HepG2 (cell line): ENCODE results near the gene PREX1. TPM values are rescaled to one million over a fixed set of nuclear protein-coding genes. Genes with fewer than 3 reads are reported as not detected.

Experiments used
- DNMT1 ChIP-seq: sonication (generic); formaldehyde crosslinking; IDR thresholded peaks from 2 replicates; pipeline ENCODE4 v1.5.1; 2020; ENCODE audit warnings: mild to moderate bottlenecking, missing genetic modification reagents
- EP300 ChIP-seq, 3 experiments: sonication (generic) in 1 of 3; formaldehyde crosslinking in 1 of 3; IDR thresholded peaks; 2 replicates each; pipeline versions ENCODE4 v1.5.1 to v1.6.1; 2011 to 2020; ENCODE audit warnings: low read depth in 2 of 3, low read length in 2 of 3, borderline replicate concordance in 1 of 3, improper control_type of control experiment in 1 of 3, mild to moderate bottlenecking in 1 of 3, missing genetic modification reagents in 1 of 3, moderate library complexity in 1 of 3
- HNRNPL ChIP-seq: fragments of 200-400 bp; formaldehyde crosslinking; IDR thresholded peaks from 2 replicates; pipeline ENCODE4 v1.6.1; 2017; ENCODE audit warnings: mild to moderate bottlenecking, low read depth, low read length
- MAFK ChIP-seq, 2 experiments: IDR thresholded peaks in 1 of 2; conservative IDR thresholded peaks in 1 of 2; 2 replicates each; pipeline ENCODE4 v1.6.1; 2011; ENCODE audit warnings: improper control_type of control experiment in 2 of 2, low read length in 2 of 2
- PAF1 ChIP-seq: IDR thresholded peaks from 2 replicates; pipeline ENCODE4 v1.6.1; 2016; ENCODE audit warnings: missing genetic modification reagents, missing compliant biosample characterization
- PAX8 ChIP-seq: sonication (generic); formaldehyde crosslinking; IDR thresholded peaks from 2 replicates; pipeline ENCODE4 v1.8.0; 2022; ENCODE audit warnings: mild to moderate bottlenecking, missing genetic modification reagents, borderline replicate concordance
- PRMT3 ChIP-seq: sonication (generic); formaldehyde crosslinking; IDR thresholded peaks from 2 replicates; pipeline ENCODE4 v1.8.1; 2022; ENCODE audit warnings: low read depth, mild to moderate bottlenecking, moderate library complexity, missing genetic modification reagents, borderline replicate concordance
- RBFOX2 ChIP-seq: fragments of 200-400 bp; formaldehyde crosslinking; IDR thresholded peaks from 2 replicates; pipeline ENCODE4 v1.6.1; 2017; ENCODE audit warnings: low read depth, mild to moderate bottlenecking, low read length
- SMYD3 ChIP-seq: sonication (generic); formaldehyde crosslinking; IDR thresholded peaks from 2 replicates; pipeline ENCODE4 v1.8.1; 2023; ENCODE audit warnings: mild to moderate bottlenecking, missing genetic modification reagents
- SOX6 ChIP-seq, 2 experiments: fragments of 450-650 bp in 1 of 2; sonication (generic) in 1 of 2; formaldehyde crosslinking in 1 of 2; IDR thresholded peaks; 2 replicates each; pipeline versions ENCODE4 v1.4.0 to v1.6.1; 2017 to 2020; ENCODE audit warnings: antibody characterized with exemption in 1 of 2, mild to moderate bottlenecking in 1 of 2, missing genetic modification reagents in 1 of 2
- TBX2 ChIP-seq: sonication (generic); formaldehyde crosslinking; IDR thresholded peaks from 2 replicates; pipeline ENCODE4 v1.5.0; 2020; ENCODE audit warnings: missing genetic modification reagents, mild to moderate bottlenecking, borderline replicate concordance
- TOE1 ChIP-seq: sonication (generic); formaldehyde crosslinking; IDR thresholded peaks from 2 replicates; pipeline ENCODE4 v1.4.0; 2020; ENCODE audit warnings: mild to moderate bottlenecking, missing genetic modification reagents
- TRIM24 ChIP-seq: sonication (generic); formaldehyde crosslinking; IDR thresholded peaks from 2 replicates; pipeline ENCODE4 v1.8.0; 2022; ENCODE audit warnings: mild to moderate bottlenecking, missing genetic modification reagents
- WIZ ChIP-seq: sonication (generic); formaldehyde crosslinking; IDR thresholded peaks from 2 replicates; pipeline ENCODE4 v1.5.1; 2020; ENCODE audit warnings: mild to moderate bottlenecking, missing genetic modification reagents
- ZFP82 ChIP-seq: sonication (generic); formaldehyde crosslinking; IDR thresholded peaks from 2 replicates; pipeline ENCODE4 v1.5.1; 2020; ENCODE audit warnings: mild to moderate bottlenecking, missing genetic modification reagents, borderline replicate concordance
- ZNF124 ChIP-seq: sonication (generic); formaldehyde crosslinking; IDR thresholded peaks from 2 replicates; pipeline ENCODE4 v1.4.0; 2020; ENCODE audit warnings: missing genetic modification reagents
- ZNF335 ChIP-seq: sonication (generic); formaldehyde crosslinking; IDR thresholded peaks from 2 replicates; pipeline ENCODE4 v1.4.0; 2020; ENCODE audit warnings: missing genetic modification reagents
- ZNF616 ChIP-seq: sonication (generic); formaldehyde crosslinking; IDR thresholded peaks from 2 replicates; pipeline ENCODE4 v1.5.0; 2020; ENCODE audit warnings: low read depth, mild to moderate bottlenecking, missing genetic modification reagents
- ZNF674 ChIP-seq: sonication (generic); formaldehyde crosslinking; IDR thresholded peaks from 2 replicates; pipeline ENCODE4 v1.5.0; 2020; ENCODE audit warnings: low read depth, mild to moderate bottlenecking, missing genetic modification reagents
- ZNF75D ChIP-seq: sonication (generic); formaldehyde crosslinking; IDR thresholded peaks from 2 replicates; pipeline ENCODE4 v1.8.1; 2023; ENCODE audit warnings: missing genetic modification reagents, mild to moderate bottlenecking, borderline replicate concordance
- ZNF788 ChIP-seq: sonication (generic); formaldehyde crosslinking; IDR thresholded peaks from 2 replicates; pipeline ENCODE4 v1.5.0; 2020; ENCODE audit warnings: mild to moderate bottlenecking, missing genetic modification reagents, borderline replicate concordance
- polyA plus RNA-seq, 8 experiments: library from polyadenylated mRNA; depleted of rRNA in 3 of 8; stranded (reverse) in 7 of 8; unstranded in 1 of 8; fragments of >200 nt; fragmentation: Illumina TruSeq in 4 of 8; extraction: Trizol in 4 of 8; gene quantifications; 2 replicates each; pipeline versions ENCODE4 v1.2.1 to v1.2.3, GENCODE V29; 2011 to 2016; ENCODE audit warnings: low read depth in 4 of 8, missing spikeins in 1 of 8, mixed read lengths in 1 of 8; ENCODE audit not compliant: insufficient read depth in 1 of 8
- total RNA-seq, 5 experiments: library from RNA; depleted of rRNA; stranded (reverse); fragments of >200 nt; fragmentation: Illumina TruSeq; extraction: Trizol; gene quantifications; 2 replicates each; pipeline ENCODE4 v1.2.3, GENCODE V29; 2016; ENCODE audit warnings: low read depth in 1 of 5
- TF ChIP-seq, protein P1 (sequence below): sonication (generic); formaldehyde crosslinking; IDR thresholded peaks from 2 replicates; pipeline ENCODE4 v1.4.0; 2020; ENCODE audit warnings: missing genetic modification reagents
- TF ChIP-seq, protein P2 (sequence below): sonication (generic); formaldehyde crosslinking; IDR thresholded peaks from 2 replicates; pipeline ENCODE4 v1.4.0; 2020; ENCODE audit warnings: mild to moderate bottlenecking, missing genetic modification reagents
- TF ChIP-seq, protein P3 (sequence below): sonication (generic); formaldehyde crosslinking; IDR thresholded peaks from 2 replicates; pipeline ENCODE4 v1.5.0; 2020; ENCODE audit warnings: mild to moderate bottlenecking, low read depth, missing genetic modification reagents, borderline replicate concordance
- TF ChIP-seq, protein P4 (sequence below): sonication (generic); formaldehyde crosslinking; IDR thresholded peaks from 2 replicates; pipeline ENCODE4 v1.5.1; 2020; ENCODE audit warnings: missing genetic modification reagents, mild to moderate bottlenecking, borderline replicate concordance

PREX1 gene
- total and polyA plus RNA-seq, 2 of the 13 experiments (the other 11 are each of a cell fraction or from before 2014, with no cell fraction given) = 0.02 to 0.04 TPM

DNA sequence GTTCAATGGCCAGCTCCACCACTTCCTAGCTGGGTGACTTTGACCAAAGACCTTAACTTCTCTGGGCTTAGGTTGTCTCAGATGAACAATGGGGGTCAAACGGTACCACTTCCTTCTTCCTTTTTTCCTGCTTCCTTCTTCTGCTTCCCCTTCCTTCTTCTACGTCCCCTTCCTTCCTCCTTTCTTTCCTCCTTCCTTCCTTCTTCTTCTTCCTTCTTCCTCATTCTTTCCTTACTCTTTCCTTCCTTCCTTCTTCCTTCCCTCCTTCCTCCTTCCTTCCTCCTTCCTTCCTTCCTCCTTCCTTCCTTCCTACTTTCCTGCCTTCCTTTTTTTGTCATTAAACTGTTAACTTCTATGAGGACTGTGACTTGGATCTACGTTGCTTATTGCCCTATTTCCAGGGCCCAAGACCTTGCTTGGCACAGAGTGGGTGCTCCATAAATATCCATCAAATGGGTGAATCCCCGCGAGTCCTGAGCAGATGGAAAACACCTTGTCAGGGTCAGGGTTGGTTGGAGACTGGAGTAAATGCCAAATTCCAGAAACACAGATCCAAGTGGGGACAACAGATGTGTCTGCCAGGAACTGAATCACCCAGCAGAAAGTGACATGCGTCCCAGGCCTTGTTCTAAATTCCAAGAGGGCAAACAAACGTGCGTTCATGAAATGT is 243.3 kb downstream of the PREX1 start (continued):
- TF ChIP-seq TOE1 (CRISPR knock-in tag) (no peak), MAFK (conservative IDR thresholded peaks at IDR 0.05 in 1 of 2, IDR thresholded peaks at IDR 0.05 in 1 of 2; ENCODE audit: low read length in 2 of 2) (no peak), SOX6 (IDR thresholded peaks at IDR 0.05) (0 out of 2 replicates have a peak, but pooled peaks have one; percentile 47), SOX6 (CRISPR knock-in tag; IDR thresholded peaks at IDR 0.05) (no peak), DNMT1 (CRISPR knock-in tag) (no peak), EP300 (IDR thresholded peaks at IDR 0.05; ENCODE audit: low read depth in 2 of 2, low read length in 2 of 2) (no peak), EP300 (CRISPR knock-in tag; IDR thresholded peaks at IDR 0.05; ENCODE audit: borderline replicate concordance) (no peak), PAX8 (CRISPR knock-in tag) (no peak), WIZ (CRISPR knock-in tag) (no peak), RBFOX2 (no peak), ZNF788 (CRISPR knock-in tag) (no peak), PAF1 (no peak), ZNF616 (no peak), ZFP82 (CRISPR knock-in tag) (no peak), ZNF674 (no peak), PRMT3 (CRISPR knock-in tag) (no peak), ZNF124 (CRISPR knock-in tag) (no peak), TBX2 (CRISPR knock-in tag) (peak; percentile 51; the same call in 1 of the 2 replicates), ZNF335 (CRISPR knock-in tag) (no peak), ZNF75D (no peak), TRIM24 (CRISPR knock-in tag) (no peak), HNRNPL (no peak), SMYD3 (no peak)
- TF ChIP-seq, protein P1, sequence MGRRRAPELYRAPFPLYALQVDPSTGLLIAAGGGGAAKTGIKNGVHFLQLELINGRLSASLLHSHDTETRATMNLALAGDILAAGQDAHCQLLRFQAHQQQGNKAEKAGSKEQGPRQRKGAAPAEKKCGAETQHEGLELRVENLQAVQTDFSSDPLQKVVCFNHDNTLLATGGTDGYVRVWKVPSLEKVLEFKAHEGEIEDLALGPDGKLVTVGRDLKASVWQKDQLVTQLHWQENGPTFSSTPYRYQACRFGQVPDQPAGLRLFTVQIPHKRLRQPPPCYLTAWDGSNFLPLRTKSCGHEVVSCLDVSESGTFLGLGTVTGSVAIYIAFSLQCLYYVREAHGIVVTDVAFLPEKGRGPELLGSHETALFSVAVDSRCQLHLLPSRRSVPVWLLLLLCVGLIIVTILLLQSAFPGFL = no peak
- TF ChIP-seq, protein P2, sequence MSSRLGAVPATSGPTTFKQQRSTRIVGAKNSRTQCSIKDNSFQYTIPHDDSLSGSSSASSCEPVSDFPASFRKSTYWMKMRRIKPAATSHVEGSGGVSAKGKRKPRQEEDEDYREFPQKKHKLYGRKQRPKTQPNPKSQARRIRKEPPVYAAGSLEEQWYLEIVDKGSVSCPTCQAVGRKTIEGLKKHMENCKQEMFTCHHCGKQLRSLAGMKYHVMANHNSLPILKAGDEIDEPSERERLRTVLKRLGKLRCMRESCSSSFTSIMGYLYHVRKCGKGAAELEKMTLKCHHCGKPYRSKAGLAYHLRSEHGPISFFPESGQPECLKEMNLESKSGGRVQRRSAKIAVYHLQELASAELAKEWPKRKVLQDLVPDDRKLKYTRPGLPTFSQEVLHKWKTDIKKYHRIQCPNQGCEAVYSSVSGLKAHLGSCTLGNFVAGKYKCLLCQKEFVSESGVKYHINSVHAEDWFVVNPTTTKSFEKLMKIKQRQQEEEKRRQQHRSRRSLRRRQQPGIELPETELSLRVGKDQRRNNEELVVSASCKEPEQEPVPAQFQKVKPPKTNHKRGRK (CRISPR knock-in tag) = peak; percentile 98
- TF ChIP-seq, protein P3, sequence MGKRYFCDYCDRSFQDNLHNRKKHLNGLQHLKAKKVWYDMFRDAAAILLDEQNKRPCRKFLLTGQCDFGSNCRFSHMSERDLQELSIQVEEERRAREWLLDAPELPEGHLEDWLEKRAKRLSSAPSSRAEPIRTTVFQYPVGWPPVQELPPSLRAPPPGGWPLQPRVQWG = no peak
- TF ChIP-seq, protein P4, sequence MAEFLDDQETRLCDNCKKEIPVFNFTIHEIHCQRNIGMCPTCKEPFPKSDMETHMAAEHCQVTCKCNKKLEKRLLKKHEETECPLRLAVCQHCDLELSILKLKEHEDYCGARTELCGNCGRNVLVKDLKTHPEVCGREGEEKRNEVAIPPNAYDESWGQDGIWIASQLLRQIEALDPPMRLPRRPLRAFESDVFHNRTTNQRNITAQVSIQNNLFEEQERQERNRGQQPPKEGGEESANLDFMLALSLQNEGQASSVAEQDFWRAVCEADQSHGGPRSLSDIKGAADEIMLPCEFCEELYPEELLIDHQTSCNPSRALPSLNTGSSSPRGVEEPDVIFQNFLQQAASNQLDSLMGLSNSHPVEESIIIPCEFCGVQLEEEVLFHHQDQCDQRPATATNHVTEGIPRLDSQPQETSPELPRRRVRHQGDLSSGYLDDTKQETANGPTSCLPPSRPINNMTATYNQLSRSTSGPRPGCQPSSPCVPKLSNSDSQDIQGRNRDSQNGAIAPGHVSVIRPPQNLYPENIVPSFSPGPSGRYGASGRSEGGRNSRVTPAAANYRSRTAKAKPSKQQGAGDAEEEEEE = no peak
